Stimulated activated CD4-positive, alpha-beta T cell treated with anti-CD3 and anti-CD28 coated beads, Interleukin-4, amount 100 ng/mL, for 24 hours (primary cell): Measurements from ENCODE around the gene PRDX5.
A peak's percentile ranks its signal among the peaks of the same experiment; 100 is the strongest.

Source experiments
- DNase-seq: peaks from one replicate; pipeline ENCODE4 v3.0.0-alpha.2; 2020

Gene PRDX5

GRCh38 chr11:64317961-64318765 lies at the start of gene PRDX5:
Gene PRDX5, plus strand, starts transcription at chr11:64318121. Its CDS starts 95 bp downstream, at chr11:64318216.
- peak; percentile 95 for DNase-seq

GRCh38 chr11:64268893-64269539 lies 48.9 kb upstream of the PRDX5 start:
- peak; percentile 36 for DNase-seq

DNA sequence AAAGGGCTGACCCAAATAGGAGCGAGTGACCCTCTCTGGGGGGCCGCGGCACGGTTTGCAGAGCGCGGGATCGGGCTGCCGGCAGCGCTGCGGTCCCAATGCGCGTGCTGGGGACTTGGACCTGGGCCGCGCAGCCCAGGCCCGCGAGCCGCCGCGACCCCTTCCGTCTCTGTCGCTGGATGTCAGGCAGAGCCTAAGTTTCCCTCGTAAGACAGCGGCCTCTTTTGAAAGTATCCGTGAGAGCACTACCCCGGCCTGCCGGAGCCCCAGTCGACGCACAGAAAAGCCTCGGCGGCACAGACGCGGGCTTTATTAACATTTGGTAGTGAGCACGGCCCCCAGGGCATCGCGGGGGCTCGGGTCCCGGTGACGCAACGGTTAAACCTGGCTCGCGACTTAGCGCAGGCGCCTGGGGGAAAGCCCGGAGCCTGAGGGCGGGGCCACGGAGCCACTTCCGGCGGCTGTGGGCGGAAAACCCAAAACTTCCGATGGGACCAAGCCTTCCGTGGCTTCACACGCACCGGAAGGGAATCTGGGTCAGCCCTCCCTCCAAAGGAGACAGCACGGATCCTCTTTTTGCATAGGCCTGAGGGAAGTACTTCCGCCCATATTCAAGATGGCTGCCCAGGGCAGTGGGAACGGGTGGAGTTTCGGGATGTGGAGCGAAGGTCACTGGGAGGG lies 48.2 kb upstream of the PRDX5 start:
- peak; percentile 99 for DNase-seq

DNA sequence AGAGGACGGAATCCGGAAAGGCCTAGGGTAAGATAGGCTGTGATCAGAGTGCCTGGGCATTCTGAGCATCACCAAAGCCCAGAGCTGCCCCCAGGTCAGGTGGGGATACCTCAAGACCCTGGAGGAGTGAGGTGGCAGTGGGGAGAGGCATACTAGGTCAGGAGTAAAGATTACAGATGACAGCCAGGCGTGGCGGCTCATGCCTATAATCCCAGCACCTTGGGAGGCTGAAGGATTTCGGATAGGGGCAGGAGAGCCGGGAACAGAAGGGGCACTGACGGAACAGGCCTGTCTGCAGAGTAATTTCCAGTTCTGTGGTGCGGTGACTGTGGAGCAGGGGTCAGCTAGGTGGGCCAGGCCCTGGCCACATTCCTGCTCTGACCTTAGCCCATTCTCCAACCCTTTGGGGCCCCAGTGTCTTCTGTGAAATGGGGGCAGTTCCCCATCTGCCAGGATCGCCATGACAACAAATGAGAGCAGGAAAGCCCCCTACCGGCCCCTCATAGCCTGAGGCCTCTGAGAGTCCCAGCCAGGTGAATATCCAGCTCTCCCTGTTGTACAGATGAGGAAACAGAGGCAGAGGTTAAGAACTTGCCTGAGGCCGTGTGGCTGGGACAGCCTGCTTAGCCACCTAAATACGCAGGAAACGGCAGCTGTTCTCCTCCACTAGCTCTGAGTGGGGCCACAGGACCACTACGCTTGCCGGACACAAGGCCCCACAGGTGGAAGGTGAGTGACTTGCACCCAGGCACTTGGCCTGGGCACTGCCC lies 42.7 kb upstream of the PRDX5 start:
- DNase-seq = no peak

DNA sequence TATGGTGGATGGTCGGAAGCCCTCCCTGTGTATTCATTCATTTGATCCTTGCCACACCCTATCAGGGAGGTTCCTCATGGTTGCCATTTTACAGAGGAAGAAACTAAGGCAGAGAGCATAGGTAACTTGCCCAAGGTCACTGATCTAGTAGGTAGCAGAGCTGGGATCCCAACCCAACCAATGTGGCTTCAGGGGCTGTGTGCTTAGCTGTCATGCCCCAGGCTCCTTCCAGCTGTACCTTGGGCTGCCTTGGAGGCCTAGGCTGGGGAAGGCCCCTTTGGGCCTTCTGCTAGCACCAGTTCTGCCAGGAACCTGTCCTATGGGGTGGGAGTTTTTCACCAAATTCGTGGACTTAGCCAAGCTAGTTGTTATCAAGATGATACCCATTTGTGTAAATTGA lies 42.1 kb upstream of the PRDX5 start:
- no peak for DNase-seq

DNA sequence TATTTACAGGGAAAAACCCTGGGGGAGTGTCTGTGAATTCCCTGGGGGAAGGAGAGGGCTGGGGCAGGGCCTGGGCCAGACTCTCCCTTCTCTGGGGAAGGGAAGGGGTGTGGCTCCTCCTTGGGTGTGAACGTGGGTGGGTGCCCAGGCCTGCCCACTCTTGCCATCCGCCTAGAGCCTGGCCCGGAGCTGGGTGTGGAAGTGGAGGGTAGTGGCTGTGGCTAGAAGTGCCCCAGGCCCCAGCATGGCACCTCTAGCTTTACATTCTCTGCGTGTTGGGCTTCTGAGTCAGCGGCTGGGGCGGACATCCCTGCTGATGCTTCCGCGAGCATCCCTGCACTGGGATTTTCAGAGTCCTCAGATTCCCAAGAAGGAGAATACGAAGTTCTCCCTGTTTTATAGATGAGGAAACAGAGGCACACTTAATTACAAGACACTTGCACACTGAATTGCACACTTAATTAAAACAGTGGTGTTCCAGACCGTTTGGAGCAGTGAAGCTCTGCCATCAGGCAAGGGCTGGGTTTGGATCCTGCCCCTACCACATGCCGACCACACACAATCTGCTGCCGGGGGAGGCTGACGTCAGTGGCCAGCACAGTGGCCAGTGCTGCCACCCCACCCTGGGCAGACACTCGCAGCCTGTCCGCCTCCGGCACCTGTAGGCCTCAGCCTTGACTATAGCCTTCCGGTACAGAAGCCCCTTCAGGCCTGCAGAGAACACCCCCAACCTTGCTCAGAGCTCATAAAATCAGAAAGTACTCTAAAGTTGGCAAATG lies 41.1 kb upstream of the PRDX5 start:
- no peak for DNase-seq

GRCh38 chr11:64278576-64279190 lies 39.2 kb upstream of the PRDX5 start:
- no peak for DNase-seq

DNA sequence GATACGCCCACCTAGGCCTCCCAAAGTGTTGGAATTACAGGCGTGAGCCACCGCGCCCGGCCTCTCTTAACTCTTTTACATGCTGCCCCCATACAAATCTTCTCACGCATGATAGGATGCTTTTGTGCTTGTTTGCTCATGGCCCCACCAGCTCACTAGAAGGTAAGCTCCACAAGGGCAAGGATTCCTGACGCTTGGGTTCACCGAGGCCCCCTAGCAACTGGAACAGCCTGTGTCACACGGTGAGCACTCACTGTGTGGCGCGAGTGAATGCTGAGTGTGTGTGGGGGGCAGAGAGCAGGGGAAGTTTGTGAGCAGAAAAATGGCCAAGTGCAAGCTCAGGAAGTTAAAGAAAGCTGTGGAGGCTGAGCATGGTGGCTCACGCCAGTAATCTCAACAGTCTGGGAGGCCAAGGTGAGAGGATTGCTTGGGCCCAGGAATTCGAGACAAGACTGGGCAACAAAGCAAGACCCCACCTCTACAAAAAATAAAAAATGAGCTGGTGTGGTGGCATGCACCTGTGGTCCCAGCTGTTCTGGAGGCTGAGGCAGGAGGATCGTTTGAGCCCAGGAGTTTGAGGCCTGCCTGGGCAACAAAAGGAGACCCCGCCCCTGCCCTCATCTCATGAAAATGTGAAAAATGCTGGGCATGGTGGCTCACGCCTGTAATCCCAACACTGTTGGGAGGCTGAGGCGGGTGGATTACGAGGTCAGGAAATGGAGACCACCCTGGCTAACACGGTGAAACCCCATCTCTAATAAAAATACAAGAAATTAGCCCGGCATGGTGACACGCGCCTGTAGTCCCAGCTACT lies 35.8 kb upstream of the PRDX5 start:
- no peak for DNase-seq

- DNase-seq = no peak
These were observed 34.8 kb upstream of the PRDX5 start for GRCh38 chr11:64283092-64283491.

GRCh38 chr11:64284048-64284961 lies 33.6 kb upstream of the PRDX5 start, which contains the start of gene BAD:
Gene BAD, minus strand, starts transcription at chr11:64284665. Its CDS starts 297 bp downstream, at chr11:64284368.
- peak; percentile 93 for DNase-seq

GRCh38 chr11:64284962-64285884 lies 32.7 kb upstream of the PRDX5 start, which contains the start of gene GPR137:
Gene GPR137, plus strand, starts transcription at chr11:64285848. Its CDS starts 677 bp downstream, at chr11:64286525.
- DNase-seq = peak; percentile 88

- DNase-seq = no peak
These were observed 31.8 kb upstream of the PRDX5 start for GRCh38 chr11:64285885-64286800.

DNA sequence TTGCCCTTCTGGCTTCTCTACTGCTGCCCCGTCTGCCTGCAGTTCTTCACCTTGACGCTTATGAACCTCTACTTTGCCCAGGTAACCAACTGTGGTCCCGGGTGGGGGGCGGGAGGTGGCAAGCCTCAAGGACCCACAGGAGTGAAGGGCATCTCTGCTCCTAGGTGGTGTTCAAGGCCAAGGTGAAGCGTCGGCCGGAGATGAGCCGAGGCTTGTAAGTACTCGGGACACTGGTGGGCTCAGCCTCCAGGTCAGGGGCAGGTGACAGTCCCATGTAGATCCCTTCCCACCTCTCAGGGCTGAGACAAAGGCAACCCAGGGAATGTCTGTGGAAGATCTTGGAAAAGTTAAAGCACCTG lies 31.1 kb upstream of the PRDX5 start:
- no peak for DNase-seq

GRCh38 chr11:64287676-64288352 lies 30.1 kb upstream of the PRDX5 start:
- no peak for DNase-seq

DNA sequence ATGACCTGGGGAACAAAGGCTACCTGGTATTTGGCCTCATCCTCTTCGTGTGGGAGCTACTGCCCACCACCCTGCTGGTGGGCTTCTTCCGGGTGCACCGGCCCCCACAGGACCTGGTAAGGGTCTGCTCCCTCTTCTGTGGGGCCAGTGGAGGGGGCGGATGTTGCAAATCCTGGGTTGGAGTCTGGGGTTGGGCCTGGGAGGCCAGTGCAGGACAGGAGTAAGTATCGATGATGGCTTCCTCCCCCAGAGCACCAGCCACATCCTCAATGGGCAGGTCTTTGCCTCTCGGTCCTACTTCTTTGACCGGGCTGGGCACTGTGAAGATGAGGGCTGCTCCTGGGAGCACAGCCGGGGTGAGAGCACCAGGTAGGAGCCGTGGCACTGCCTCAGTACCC lies 29.6 kb upstream of the PRDX5 start:
- no peak for DNase-seq

DNA sequence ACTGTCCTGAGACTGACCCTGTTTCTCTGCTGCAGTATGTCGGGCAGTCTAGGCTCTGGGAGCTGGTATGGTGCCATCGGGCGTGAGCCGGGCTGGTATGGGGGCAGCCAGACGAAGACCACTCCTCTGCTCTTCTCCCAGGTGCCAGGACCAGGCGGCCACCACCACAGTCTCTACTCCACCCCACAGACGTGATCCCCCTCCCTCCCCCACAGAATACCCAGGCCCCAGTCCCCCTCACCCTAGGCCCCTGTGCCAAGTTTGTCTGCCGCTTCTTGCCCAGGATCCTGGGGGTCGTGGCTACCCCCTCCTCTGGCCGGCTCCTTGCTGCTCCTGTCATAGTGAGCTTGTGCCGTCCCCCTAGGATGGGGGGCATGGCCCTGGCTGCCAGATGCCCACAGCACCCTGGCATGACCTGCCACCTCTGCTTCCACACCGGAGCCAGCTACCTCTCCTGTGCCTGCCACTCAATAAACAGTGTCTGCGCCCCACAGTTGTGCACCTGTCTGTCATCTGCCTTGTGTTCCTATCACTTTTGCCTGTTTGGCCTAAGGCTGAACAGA lies 28.8 kb upstream of the PRDX5 start:
- no peak for DNase-seq
